Adrenal gland (tissue), 12 donors: ENCODE results near the gene ACP1. TPM values are rescaled to one million over a fixed set of nuclear protein-coding genes. Genes with fewer than 3 reads are reported as not detected.

Experiments
- DNase-seq, 7 donors: peaks; one replicate each; pipeline ENCODE4 v3.0.0-alpha.2; 2019 to 2020
- H3K27ac ChIP-seq, 5 donors: fragments of 200-600 bp; sonication (generic) in 4 of 5; 1 replicate in 3 of 5; 2 replicates in 2 of 5; pipeline versions ENCODE4 v1.5.1 to v1.8.0; 2016 to 2020; ENCODE audit warnings: mild to moderate bottlenecking in 1 of 5
- H3K27me3 ChIP-seq: fragments of 200-600 bp; 2 replicates; pipeline ENCODE4 v1.8.0; 2021
- H3K36me3 ChIP-seq, 2 donors: fragments of 200-600 bp; replicated peaks in 1 of 2; 1 replicate in 1 of 2; 2 replicates in 1 of 2; pipeline versions ENCODE4 v1.5.1 to v1.8.0; 2018 to 2022
- H3K4me1 ChIP-seq, 2 donors: fragments of 200-600 bp; replicated peaks in 1 of 2; 1 replicate in 1 of 2; 2 replicates in 1 of 2; pipeline versions ENCODE4 v1.5.1 to v1.8.0; 2018 to 2021
- H3K4me3 ChIP-seq, 4 donors: fragments of 200-600 bp; sonication (generic) in 3 of 4; one replicate each; pipeline ENCODE4 v1.5.1; 2016 to 2018
- H3K9me3 ChIP-seq, 3 donors: fragments of 200-600 bp; sonication (generic) in 1 of 3; replicated peaks in 1 of 3; 1 replicate in 2 of 3; 2 replicates in 1 of 3; pipeline versions ENCODE4 v1.5.1 to v1.8.0; 2016 to 2021
- POLR2A ChIP-seq, 2 donors: fragments of 450-650 bp; IDR thresholded peaks; one replicate each; pipeline ENCODE4 v1.6.1; 2017; ENCODE audit warnings: antibody characterized with exemption in 2 of 2, mild to moderate bottlenecking in 2 of 2, moderate library complexity in 1 of 2
- WGBS, 4 donors: extraction: QIAGEN DNeasy Blood & Tissue Kit in 2 of 4; methylation state at CpG; one replicate each; pipeline versions ENCODE4 v1.1.5 to v1.1.7; 2013 to 2017; 5-methylcytosine and 5-hydroxymethylcytosine counted together
- intact Hi-C, 2 donors: fragments of 100-400 bp; cut with DNase I; formaldehyde crosslinking; loops; one replicate each; pipeline versions ENCODE4 v1.14.1 to v1.15.0; 2022 to 2023
- polyA plus RNA-seq, 3 donors: library from polyadenylated mRNA; stranded (reverse); fragments of 200-250 nt in 2 of 3; fragments of 350-450 nt in 1 of 3; fragmentation: Illumina TruSeq in 1 of 3; extraction: RNeasy Lipid Tissue Mini Kit (QIAGEN cat#74804) in 1 of 3; gene quantifications; one replicate each; pipeline ENCODE4 v1.2.3, GENCODE V29; 2013 to 2014
- total RNA-seq, 9 donors: library from RNA; depleted of rRNA in 4 of 9; stranded (reverse); fragments of >200 nt in 4 of 9; fragments of 120-200 nt in 1 of 9; fragmentation: NEBNext Ultra II Directional in 1 of 9; extraction: Animal tissue kit (Norgen Biotek cat#: 25700) in 1 of 9; gene quantifications; one replicate each; pipeline versions ENCODE4 v1.1.0 to v1.2.4, GENCODE V29; 2013 to 2023
- TF ChIP-seq, protein P1 (sequence below), 6 experiments: fragments of 450-650 bp in 4 of 6; fragments of 200-600 bp in 2 of 6; sonication (generic) in 1 of 6; IDR thresholded peaks; 1 replicate in 5 of 6; 2 replicates in 1 of 6; pipeline versions ENCODE4 v1.5.1 to v1.8.0; 2016 to 2021; ENCODE audit warnings: antibody characterized with exemption in 6 of 6, mild to moderate bottlenecking in 2 of 6, moderate library complexity in 1 of 6
- donor health status: healthy with polysubstance abuse.
- donor health status: Bipolar disorder and iron deficiency.
- donor health status: DM: yes; HTN: yes; CAD: no.
- donor health status: DM: no; HTN: no; CAD: no.
- donor health status: DM: no; HTN: no; CAD: no.
- donor health status: DM: yes; HTN: yes; CAD: no.

Gene ACP1
- total and polyA plus RNA-seq, 12 donors, result 59.5 to 386 (median 161) TPM

DNA sequence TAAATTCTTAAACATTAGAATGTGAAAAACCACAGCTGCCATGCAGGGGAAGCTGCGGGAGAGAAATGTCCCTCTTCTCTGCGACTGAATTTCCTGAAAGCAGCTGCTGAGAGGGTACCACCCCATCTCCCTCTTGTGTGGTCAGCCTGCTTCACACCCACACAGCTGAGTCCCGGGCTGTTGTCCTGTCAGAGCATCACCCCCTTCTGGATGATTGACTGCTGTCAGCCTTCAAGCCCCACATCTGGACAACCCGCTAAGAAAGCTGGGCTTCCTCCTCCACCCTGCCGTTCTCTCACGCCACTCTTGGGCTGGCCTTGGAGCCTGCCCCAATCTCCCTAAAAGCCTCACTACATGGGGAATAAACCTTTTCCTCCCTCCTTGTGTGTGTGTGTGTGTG lies 26.9 kb upstream of the ACP1 start:
- 74 to 87% (median 78%) methylated on average over 6 of the region's 6 CpGs for WGBS, 4 donors
- Histone ChIP-seq H3K27ac (peak overlapping the region in 1 of 5 donors; percentile 1), H3K27me3 (no peaks in the 10 kb centered on the region), H3K4me1 (peaks cover 4 to 14% of the 10 kb centered on the region in 2 donors), H3K36me3 (peaks cover 0 to 4% of the 10 kb centered on the region in 2 donors), H3K4me3 (no peak overlapping the region), H3K9me3 (no peaks in the 10 kb centered on the region)
- no peak for DNase-seq
- intact Hi-C loops, result no loop called here
- TF ChIP-seq POLR2A (IDR thresholded peaks at IDR 0.05), result no peak
- TF ChIP-seq, protein P1, sequence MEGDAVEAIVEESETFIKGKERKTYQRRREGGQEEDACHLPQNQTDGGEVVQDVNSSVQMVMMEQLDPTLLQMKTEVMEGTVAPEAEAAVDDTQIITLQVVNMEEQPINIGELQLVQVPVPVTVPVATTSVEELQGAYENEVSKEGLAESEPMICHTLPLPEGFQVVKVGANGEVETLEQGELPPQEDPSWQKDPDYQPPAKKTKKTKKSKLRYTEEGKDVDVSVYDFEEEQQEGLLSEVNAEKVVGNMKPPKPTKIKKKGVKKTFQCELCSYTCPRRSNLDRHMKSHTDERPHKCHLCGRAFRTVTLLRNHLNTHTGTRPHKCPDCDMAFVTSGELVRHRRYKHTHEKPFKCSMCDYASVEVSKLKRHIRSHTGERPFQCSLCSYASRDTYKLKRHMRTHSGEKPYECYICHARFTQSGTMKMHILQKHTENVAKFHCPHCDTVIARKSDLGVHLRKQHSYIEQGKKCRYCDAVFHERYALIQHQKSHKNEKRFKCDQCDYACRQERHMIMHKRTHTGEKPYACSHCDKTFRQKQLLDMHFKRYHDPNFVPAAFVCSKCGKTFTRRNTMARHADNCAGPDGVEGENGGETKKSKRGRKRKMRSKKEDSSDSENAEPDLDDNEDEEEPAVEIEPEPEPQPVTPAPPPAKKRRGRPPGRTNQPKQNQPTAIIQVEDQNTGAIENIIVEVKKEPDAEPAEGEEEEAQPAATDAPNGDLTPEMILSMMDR (IDR thresholded peaks at IDR 0.05), result no peak

DNA sequence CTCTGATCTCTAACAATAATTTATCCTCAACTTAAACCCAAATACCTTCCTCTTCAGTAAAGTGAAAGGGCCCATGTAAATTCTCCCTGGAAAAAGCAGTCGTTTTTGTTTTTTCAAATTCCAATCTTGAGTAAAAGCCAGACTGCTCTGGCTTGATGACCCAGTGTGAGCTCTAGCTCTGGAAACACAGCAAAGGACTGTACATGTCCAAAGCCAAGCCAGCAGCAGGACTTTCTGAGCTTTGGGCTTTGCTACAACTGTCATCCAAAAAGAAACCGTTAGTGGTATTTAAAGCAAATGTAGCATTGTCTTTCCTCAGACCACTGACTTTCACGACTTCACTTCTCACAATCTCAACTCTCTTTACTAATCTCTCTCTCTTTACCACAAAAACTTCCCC lies 26.3 kb upstream of the ACP1 start:
- TF ChIP-seq, protein P1 (IDR thresholded peaks at IDR 0.05), result no peak
- TF ChIP-seq POLR2A (IDR thresholded peaks at IDR 0.05), result no peak
- H3K27ac ChIP-seq, result peak overlapping the region in 1 of 5 donors; percentile 1
- no peaks in the 10 kb centered on the region for H3K9me3 ChIP-seq
- H3K4me1 ChIP-seq, result peaks cover 4 to 14% of the 10 kb centered on the region in 2 donors
- 56 to 68% (median 64%) methylated on average over 3 of the region's 3 CpGs for WGBS, 4 donors
- peaks cover 0 to 4% of the 10 kb centered on the region in 2 donors for H3K36me3 ChIP-seq
- H3K27me3 ChIP-seq, result no peaks in the 10 kb centered on the region
- H3K4me3 ChIP-seq, result no peak overlapping the region
- intact Hi-C loops, result no loop called here
- no peak for DNase-seq

DNA sequence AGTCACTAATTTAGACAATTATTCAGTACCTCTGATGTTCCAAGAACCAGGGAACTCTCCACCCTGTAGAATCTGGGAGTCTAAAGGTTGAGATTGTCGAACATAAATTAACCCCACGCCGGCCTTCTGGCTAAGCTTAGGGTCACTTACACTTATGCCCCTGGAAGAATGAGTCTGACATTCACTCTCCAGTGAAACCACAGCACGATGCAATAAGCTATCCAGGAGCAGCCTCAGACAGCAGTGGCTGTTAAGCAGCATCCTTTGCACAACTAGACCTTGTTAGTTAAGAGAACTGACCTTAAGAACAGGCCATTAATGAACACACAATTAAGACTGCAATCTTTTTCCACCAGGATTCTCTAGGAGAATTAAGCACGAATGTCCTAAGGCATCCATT lies 25.9 kb upstream of the ACP1 start:
- no peak for DNase-seq
- Histone ChIP-seq H3K4me1 (peaks cover 4 to 14% of the 10 kb centered on the region in 2 donors), H3K27ac (no peak overlapping the region), H3K36me3 (peaks cover 0 to 8% of the 10 kb centered on the region in 2 donors), H3K9me3 (no peaks in the 10 kb centered on the region), H3K27me3 (no peaks in the 10 kb centered on the region), H3K4me3 (no peak overlapping the region)
- WGBS, 4 donors, result 86 to 93% (median 89%) methylated on average over 5 of the region's 5 CpGs
- intact Hi-C loops, result no loop called here
- no peak for TF ChIP-seq POLR2A (IDR thresholded peaks at IDR 0.05)
- TF ChIP-seq, protein P1 (IDR thresholded peaks at IDR 0.05), result no peak

DNA sequence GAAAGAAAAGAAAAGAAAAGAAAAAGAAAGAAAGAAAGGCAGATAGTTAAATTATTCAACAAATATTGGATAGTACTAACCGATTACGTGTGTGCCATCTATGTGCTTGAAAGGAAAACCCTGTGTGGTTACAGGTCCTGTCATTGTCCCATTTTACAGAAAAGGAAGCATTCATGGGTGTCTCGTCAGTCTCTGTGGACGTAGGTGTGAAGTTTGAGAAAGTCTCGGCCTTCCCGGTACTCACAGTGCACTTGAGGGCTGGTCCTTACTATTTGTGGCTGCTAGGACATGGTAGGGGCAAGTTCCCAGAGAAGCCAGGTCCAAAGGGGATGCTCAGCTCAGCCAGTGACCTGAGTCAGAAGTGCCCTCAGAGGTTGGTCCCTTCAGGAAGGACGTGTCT lies 20.2 kb upstream of the ACP1 start:
- intact Hi-C loops, result loop anchor here in 1 of 2 donors (10.0 kb wide), 1 partner anchor 50 kb away; no protein-coding TSS in a partner anchor
- no peaks in the 10 kb centered on the region for H3K4me1 ChIP-seq
- no peak overlapping the region for H3K27ac ChIP-seq
- no peak overlapping the region for H3K4me3 ChIP-seq
- TF ChIP-seq POLR2A (IDR thresholded peaks at IDR 0.05), result no peak
- TF ChIP-seq, protein P1 (IDR thresholded peaks at IDR 0.05), result no peak
- DNase-seq, result no peak
- H3K36me3 ChIP-seq, result peaks cover 0 to 20% of the 10 kb centered on the region in 2 donors
- H3K9me3 ChIP-seq, result no peaks in the 10 kb centered on the region
- 88 to 98% (median 95%) methylated on average over 6 to 7 of the region's 7 CpGs for WGBS, 4 donors
- H3K27me3 ChIP-seq, result no peaks in the 10 kb centered on the region
